Parathyroid adenoma (tissue), 2 donors: ENCODE measurements around the gene PCSK5.

Source experiments
- H2AFZ ChIP-seq: fragments of 300-600 bp; sonication (generic); one replicate; pipeline ENCODE4 v1.7.0; 2017; ENCODE audit warnings: antibody characterized with exemption, mild to moderate bottlenecking
- H3K27ac ChIP-seq: fragments of 300-600 bp; sonication (generic); one replicate; pipeline ENCODE4 v1.7.0; 2017
- H3K27me3 ChIP-seq: fragments of 300-600 bp; sonication (generic); one replicate; pipeline ENCODE4 v1.7.0; 2017; ENCODE audit warnings: low read length; ENCODE audit not compliant: control insufficient read depth, insufficient read depth
- H3K36me3 ChIP-seq: fragments of 300-600 bp; sonication (generic); one replicate; pipeline ENCODE4 v1.7.0; 2017; ENCODE audit warnings: low read length; ENCODE audit not compliant: control insufficient read depth, insufficient read depth
- H3K4me1 ChIP-seq: fragments of 300-600 bp; sonication (generic); one replicate; pipeline ENCODE4 v1.7.0; 2017; ENCODE audit warnings: control low read depth
- H3K4me2 ChIP-seq: fragments of 300-600 bp; sonication (generic); one replicate; pipeline ENCODE4 v1.7.0; 2017; ENCODE audit warnings: low read length
- H3K4me3 ChIP-seq: fragments of 300-600 bp; sonication (generic); one replicate; pipeline ENCODE4 v1.7.0; 2017; ENCODE audit warnings: low read depth, low read length
- H3K79me2 ChIP-seq: fragments of 300-600 bp; sonication (generic); one replicate; pipeline ENCODE4 v1.7.0; 2017; ENCODE audit warnings: control low read depth
- H3K9ac ChIP-seq: fragments of 300-600 bp; sonication (generic); one replicate; pipeline ENCODE4 v1.7.0; 2017; ENCODE audit warnings: mild to moderate bottlenecking
- H3K9me3 ChIP-seq: fragments of 300-600 bp; sonication (generic); one replicate; pipeline ENCODE4 v1.7.0; 2017; ENCODE audit warnings: low read length; ENCODE audit not compliant: control insufficient read depth
- TF ChIP-seq, protein P1 (sequence below): fragments of 300-600 bp; sonication (generic); IDR thresholded peaks from one replicate; pipeline ENCODE4 v1.7.0; 2017; ENCODE audit warnings: antibody characterized with exemption, mild to moderate bottlenecking
- donor health status: primary hyperparathyroidism.

The PCSK5 gene

DNA sequence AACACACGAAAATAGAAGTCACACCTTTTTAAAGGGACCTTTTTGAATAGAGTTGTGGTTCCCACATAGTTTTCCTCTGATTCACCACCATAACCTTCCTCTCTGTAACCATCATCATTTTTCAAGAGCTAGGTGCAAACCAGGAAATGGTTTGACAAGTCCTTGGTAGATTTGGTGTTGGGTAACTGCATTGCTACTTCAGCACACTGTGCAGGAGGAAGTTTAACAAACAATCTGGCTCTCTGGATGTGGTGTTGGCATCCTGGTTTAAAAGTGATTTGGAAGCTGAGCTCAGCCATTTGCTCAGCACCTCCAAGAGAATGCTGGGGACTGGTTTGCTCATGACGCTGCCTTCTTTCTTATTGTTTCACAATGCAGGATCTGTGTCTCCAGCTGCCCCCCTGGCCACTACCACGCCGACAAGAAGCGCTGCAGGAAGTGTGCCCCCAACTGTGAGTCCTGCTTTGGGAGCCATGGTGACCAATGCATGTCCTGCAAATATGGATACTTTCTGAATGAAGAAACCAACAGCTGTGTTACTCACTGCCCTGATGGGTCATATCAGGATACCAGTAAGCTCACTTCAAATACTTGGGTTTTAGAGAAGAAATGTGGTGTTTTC is 290.7 kb downstream of the PCSK5 start:
- H3K4me2 ChIP-seq = no peak overlapping the region
- TF ChIP-seq, protein P1, sequence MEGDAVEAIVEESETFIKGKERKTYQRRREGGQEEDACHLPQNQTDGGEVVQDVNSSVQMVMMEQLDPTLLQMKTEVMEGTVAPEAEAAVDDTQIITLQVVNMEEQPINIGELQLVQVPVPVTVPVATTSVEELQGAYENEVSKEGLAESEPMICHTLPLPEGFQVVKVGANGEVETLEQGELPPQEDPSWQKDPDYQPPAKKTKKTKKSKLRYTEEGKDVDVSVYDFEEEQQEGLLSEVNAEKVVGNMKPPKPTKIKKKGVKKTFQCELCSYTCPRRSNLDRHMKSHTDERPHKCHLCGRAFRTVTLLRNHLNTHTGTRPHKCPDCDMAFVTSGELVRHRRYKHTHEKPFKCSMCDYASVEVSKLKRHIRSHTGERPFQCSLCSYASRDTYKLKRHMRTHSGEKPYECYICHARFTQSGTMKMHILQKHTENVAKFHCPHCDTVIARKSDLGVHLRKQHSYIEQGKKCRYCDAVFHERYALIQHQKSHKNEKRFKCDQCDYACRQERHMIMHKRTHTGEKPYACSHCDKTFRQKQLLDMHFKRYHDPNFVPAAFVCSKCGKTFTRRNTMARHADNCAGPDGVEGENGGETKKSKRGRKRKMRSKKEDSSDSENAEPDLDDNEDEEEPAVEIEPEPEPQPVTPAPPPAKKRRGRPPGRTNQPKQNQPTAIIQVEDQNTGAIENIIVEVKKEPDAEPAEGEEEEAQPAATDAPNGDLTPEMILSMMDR = no peak
- H3K79me2 ChIP-seq = no peaks in the 10 kb centered on the region
- H3K4me1 ChIP-seq = no peaks in the 10 kb centered on the region
- H2AFZ ChIP-seq = no peak overlapping the region
- H3K9me3 ChIP-seq = no peaks in the 10 kb centered on the region
- no peak overlapping the region for H3K9ac ChIP-seq
- no peak overlapping the region for H3K4me3 ChIP-seq
- H3K27me3 ChIP-seq = no peaks in the 10 kb centered on the region
- no peaks in the 10 kb centered on the region for H3K36me3 ChIP-seq
- no peak overlapping the region for H3K27ac ChIP-seq

DNA sequence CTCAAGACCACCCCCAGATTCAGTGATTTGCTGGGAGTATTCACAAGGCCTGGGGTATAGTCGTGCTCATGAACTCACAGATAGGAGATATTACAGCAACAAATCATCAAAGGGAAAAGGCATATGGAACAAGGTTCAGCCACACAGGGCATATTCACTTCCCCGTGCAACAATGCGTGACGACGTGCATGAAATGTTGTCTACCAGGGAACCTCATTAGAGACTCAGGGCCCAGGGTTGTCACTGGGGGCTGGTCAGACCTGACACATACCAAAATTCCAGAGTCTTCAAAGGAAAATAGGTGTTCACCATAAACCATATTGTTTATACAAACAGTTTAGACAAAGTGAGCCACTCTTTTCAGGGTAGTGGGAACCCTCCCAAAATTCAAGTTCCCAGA is 291.3 kb downstream of the PCSK5 start:
- H3K79me2 ChIP-seq = no peaks in the 10 kb centered on the region
- H2AFZ ChIP-seq = no peak overlapping the region
- TF ChIP-seq, protein P1 = no peak
- H3K27me3 ChIP-seq = no peaks in the 10 kb centered on the region
- no peaks in the 10 kb centered on the region for H3K4me1 ChIP-seq
- no peak overlapping the region for H3K9ac ChIP-seq
- no peak overlapping the region for H3K27ac ChIP-seq
- no peak overlapping the region for H3K4me3 ChIP-seq
- H3K9me3 ChIP-seq = no peaks in the 10 kb centered on the region
- no peak overlapping the region for H3K4me2 ChIP-seq
- no peaks in the 10 kb centered on the region for H3K36me3 ChIP-seq

DNA sequence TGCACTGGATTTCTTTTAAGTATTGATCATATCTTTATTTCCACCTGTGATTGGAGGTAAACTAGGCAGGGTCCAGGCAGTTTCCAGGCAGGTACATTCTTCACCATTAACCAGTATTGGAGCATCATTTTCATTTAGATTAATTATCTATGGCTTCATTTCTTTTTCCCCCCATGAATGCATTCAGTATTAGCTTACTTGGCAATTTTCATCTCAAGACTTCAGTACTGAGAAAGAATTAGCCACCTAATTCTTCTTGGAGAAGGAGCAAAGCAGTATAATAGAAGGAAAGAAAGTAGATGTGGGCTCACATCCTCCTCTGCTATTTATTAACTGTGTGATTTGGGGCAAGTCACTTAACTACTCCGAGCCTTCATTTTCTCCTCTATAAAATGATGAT is 295.0 kb downstream of the PCSK5 start:
- H3K9ac ChIP-seq = no peak overlapping the region
- no peak overlapping the region for H3K4me2 ChIP-seq
- H3K36me3 ChIP-seq = no peaks in the 10 kb centered on the region
- H3K4me1 ChIP-seq = no peaks in the 10 kb centered on the region
- H3K9me3 ChIP-seq = no peaks in the 10 kb centered on the region
- TF ChIP-seq, protein P1 = no peak
- H3K79me2 ChIP-seq = no peaks in the 10 kb centered on the region
- H3K27me3 ChIP-seq = no peaks in the 10 kb centered on the region
- H3K27ac ChIP-seq = no peak overlapping the region
- H2AFZ ChIP-seq = no peak overlapping the region
- H3K4me3 ChIP-seq = no peak overlapping the region

DNA sequence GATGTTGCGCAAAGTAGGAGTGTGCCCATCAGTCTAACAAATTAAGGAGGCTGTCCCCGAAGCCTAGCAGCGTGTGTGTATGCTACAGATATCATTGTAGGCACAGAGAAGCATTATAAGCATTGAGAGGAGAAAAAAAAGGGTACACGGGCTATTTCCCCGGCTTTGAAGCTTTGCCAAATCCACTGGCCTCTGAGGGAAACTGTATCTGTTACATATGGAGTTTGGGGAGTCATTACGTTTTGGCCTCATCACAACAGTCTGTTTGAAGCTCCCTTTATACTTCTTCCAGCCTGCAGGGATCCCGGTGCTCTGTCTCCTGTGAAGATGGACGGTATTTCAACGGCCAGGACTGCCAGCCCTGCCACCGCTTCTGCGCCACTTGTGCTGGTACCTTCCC is 297.8 kb downstream of the PCSK5 start:
- no peaks in the 10 kb centered on the region for H3K79me2 ChIP-seq
- TF ChIP-seq, protein P1 = no peak
- no peaks in the 10 kb centered on the region for H3K4me1 ChIP-seq
- no peaks in the 10 kb centered on the region for H3K36me3 ChIP-seq
- H3K27me3 ChIP-seq = no peaks in the 10 kb centered on the region
- no peak overlapping the region for H3K27ac ChIP-seq
- no peak overlapping the region for H3K4me3 ChIP-seq
- H3K9ac ChIP-seq = no peak overlapping the region
- H2AFZ ChIP-seq = no peak overlapping the region
- H3K4me2 ChIP-seq = no peak overlapping the region
- no peaks in the 10 kb centered on the region for H3K9me3 ChIP-seq

DNA sequence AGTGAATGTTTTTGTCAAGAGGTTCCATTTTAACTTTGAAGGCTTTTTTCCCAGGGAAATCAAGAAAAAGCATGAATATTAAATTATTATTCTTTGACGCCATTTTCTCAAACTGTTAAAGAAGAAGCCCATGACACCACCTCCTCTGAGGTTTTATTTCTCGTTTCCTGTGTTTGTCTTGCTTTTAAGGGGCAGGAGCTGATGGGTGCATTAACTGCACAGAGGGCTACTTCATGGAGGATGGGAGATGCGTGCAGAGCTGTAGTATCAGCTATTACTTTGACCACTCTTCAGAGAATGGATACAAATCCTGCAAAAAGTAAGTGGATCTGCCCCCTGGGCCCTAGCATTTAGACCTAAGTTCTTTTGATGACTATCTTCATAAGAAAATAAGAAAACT is 298.4 kb downstream of the PCSK5 start:
- H3K4me3 ChIP-seq = no peak overlapping the region
- H3K79me2 ChIP-seq = no peaks in the 10 kb centered on the region
- no peak overlapping the region for H2AFZ ChIP-seq
- no peaks in the 10 kb centered on the region for H3K36me3 ChIP-seq
- no peak overlapping the region for H3K9ac ChIP-seq
- H3K27me3 ChIP-seq = no peaks in the 10 kb centered on the region
- no peaks in the 10 kb centered on the region for H3K9me3 ChIP-seq
- no peak overlapping the region for H3K4me2 ChIP-seq
- H3K4me1 ChIP-seq = no peaks in the 10 kb centered on the region
- TF ChIP-seq, protein P1 = no peak
- H3K27ac ChIP-seq = no peak overlapping the region
